ENCODE data around the gene TOP3B. TPM values are rescaled to one million over a fixed set of nuclear protein-coding genes. Genes with fewer than 3 reads are reported as not detected.

The TOP3B gene
- total RNA-seq, 1 experiment from 2014 or later, result 68.6 TPM

DNA sequence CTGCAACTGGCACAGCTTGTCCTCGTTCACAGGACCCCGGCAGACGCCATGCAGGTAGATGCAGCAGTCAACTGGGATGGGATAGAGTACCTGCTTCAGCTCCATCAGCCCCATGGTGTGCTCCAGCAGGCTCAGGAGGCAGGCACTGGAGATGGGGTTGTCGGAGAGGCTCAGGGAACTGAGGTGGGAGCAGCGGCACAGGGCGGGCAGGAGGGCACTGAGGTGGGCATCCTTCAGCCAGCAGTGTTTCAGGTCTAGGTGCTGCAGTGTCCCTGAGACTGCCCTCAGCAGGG is 8.7 kb upstream of the TOP3B start (continued):
- TF ChIP-seq GRHL2 (CRISPR knock-in tag; IDR thresholded peaks at IDR 0.05; ENCODE audit: insufficient replicate concordance, severe bottlenecking) (no peak), JAZF1 (CRISPR knock-in tag; IDR thresholded peaks at IDR 0.05) (no peak), NFATC4 (CRISPR knock-in tag; IDR thresholded peaks at IDR 0.05) (no peak), SP1 (CRISPR knock-in tag; conservative IDR thresholded peaks at IDR 0.05) (no peak), ZNF423 (CRISPR knock-in tag; IDR thresholded peaks at IDR 0.05) (no peak), SMAD3 (CRISPR knock-in tag; IDR thresholded peaks at IDR 0.05; ENCODE audit: borderline replicate concordance) (no peak)

DNA sequence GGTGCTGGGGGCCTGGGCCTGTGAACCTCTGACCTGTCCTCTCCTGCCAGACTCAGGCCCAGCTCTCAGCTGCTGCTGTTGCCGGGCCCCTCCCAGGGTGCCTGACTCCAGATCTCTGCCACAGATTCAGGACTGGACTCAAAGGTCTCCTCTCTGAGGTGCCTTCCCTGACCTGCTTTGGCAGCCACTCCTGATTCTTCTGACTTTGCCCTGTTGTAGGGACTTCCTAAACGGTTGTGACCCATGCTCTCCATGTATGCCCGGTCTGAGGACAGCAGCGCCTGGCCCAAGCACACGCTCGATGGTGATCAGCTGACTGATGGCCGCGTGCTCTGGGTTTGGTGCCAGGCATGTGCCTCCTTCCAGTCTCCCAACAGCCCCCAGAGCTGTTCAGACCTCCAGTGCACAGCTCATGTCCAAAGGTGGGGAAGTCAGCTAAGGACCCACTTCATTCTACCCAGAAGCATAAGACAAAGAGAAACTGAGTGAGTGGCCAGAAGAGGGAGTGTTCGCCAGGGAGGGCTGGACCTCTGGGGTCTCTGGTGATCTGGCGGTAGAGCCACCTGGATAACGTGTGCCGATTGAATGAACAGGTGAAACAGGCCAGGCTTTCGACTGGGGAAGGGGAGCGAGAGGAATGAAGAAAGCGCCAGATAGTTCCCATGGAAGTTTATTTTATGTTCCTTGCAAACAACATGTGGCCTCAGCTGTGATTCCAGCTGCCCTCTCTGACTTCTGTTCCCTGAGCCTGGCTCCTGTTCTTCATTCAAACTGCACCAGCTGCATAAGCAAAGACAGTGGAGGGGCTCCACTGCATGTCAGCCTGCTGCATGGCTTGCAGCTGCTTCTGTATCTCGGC is 8.1 kb upstream of the TOP3B start:
- ChIA-PET CTCF (interaction anchor here (0.6 to 2.2 kb wide), 12 partner anchors 12 to 352 kb away, joined by 3 to 7 read pairs (median 4); no protein-coding TSS in a partner anchor), POLR2A (no interaction called here)
- Mint-ChIP-seq H3K9me3 (no peaks in the 10 kb centered on the region), H3K36me3 (no peaks in the 10 kb centered on the region), H3K27me3 (ENCODE audit: low read depth) (peaks cover 94% of the 10 kb centered on the region), H3K4me1 (no peaks in the 10 kb centered on the region), H3K4me3 (no peak overlapping the region), H3K27ac (no peak overlapping the region)
- no peak for DNase-seq (ENCODE audit: low spot score)
- ATAC-seq, result peak; percentile 81
- TF ChIP-seq, protein P1, sequence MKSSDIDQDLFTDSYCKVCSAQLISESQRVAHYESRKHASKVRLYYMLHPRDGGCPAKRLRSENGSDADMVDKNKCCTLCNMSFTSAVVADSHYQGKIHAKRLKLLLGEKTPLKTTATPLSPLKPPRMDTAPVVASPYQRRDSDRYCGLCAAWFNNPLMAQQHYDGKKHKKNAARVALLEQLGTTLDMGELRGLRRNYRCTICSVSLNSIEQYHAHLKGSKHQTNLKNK (CRISPR knock-in tag; IDR thresholded peaks at IDR 0.05), result no peak
- TF ChIP-seq, protein P2, sequence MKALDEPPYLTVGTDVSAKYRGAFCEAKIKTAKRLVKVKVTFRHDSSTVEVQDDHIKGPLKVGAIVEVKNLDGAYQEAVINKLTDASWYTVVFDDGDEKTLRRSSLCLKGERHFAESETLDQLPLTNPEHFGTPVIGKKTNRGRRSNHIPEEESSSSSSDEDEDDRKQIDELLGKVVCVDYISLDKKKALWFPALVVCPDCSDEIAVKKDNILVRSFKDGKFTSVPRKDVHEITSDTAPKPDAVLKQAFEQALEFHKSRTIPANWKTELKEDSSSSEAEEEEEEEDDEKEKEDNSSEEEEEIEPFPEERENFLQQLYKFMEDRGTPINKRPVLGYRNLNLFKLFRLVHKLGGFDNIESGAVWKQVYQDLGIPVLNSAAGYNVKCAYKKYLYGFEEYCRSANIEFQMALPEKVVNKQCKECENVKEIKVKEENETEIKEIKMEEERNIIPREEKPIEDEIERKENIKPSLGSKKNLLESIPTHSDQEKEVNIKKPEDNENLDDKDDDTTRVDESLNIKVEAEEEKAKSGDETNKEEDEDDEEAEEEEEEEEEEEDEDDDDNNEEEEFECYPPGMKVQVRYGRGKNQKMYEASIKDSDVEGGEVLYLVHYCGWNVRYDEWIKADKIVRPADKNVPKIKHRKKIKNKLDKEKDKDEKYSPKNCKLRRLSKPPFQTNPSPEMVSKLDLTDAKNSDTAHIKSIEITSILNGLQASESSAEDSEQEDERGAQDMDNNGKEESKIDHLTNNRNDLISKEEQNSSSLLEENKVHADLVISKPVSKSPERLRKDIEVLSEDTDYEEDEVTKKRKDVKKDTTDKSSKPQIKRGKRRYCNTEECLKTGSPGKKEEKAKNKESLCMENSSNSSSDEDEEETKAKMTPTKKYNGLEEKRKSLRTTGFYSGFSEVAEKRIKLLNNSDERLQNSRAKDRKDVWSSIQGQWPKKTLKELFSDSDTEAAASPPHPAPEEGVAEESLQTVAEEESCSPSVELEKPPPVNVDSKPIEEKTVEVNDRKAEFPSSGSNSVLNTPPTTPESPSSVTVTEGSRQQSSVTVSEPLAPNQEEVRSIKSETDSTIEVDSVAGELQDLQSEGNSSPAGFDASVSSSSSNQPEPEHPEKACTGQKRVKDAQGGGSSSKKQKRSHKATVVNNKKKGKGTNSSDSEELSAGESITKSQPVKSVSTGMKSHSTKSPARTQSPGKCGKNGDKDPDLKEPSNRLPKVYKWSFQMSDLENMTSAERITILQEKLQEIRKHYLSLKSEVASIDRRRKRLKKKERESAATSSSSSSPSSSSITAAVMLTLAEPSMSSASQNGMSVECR (CRISPR knock-in tag; IDR thresholded peaks at IDR 0.05; ENCODE audit: borderline replicate concordance), result no peak
- TF ChIP-seq, protein P3, sequence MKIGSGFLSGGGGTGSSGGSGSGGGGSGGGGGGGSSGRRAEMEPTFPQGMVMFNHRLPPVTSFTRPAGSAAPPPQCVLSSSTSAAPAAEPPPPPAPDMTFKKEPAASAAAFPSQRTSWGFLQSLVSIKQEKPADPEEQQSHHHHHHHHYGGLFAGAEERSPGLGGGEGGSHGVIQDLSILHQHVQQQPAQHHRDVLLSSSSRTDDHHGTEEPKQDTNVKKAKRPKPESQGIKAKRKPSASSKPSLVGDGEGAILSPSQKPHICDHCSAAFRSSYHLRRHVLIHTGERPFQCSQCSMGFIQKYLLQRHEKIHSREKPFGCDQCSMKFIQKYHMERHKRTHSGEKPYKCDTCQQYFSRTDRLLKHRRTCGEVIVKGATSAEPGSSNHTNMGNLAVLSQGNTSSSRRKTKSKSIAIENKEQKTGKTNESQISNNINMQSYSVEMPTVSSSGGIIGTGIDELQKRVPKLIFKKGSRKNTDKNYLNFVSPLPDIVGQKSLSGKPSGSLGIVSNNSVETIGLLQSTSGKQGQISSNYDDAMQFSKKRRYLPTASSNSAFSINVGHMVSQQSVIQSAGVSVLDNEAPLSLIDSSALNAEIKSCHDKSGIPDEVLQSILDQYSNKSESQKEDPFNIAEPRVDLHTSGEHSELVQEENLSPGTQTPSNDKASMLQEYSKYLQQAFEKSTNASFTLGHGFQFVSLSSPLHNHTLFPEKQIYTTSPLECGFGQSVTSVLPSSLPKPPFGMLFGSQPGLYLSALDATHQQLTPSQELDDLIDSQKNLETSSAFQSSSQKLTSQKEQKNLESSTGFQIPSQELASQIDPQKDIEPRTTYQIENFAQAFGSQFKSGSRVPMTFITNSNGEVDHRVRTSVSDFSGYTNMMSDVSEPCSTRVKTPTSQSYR (CRISPR knock-in tag; IDR thresholded peaks at IDR 0.05), result no peak
- TF ChIP-seq, protein P4, sequence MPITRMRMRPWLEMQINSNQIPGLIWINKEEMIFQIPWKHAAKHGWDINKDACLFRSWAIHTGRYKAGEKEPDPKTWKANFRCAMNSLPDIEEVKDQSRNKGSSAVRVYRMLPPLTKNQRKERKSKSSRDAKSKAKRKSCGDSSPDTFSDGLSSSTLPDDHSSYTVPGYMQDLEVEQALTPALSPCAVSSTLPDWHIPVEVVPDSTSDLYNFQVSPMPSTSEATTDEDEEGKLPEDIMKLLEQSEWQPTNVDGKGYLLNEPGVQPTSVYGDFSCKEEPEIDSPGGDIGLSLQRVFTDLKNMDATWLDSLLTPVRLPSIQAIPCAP (CRISPR knock-in tag; IDR thresholded peaks at IDR 0.05), result no peak
- TF ChIP-seq, protein P5, sequence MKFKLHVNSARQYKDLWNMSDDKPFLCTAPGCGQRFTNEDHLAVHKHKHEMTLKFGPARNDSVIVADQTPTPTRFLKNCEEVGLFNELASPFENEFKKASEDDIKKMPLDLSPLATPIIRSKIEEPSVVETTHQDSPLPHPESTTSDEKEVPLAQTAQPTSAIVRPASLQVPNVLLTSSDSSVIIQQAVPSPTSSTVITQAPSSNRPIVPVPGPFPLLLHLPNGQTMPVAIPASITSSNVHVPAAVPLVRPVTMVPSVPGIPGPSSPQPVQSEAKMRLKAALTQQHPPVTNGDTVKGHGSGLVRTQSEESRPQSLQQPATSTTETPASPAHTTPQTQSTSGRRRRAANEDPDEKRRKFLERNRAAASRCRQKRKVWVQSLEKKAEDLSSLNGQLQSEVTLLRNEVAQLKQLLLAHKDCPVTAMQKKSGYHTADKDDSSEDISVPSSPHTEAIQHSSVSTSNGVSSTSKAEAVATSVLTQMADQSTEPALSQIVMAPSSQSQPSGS (CRISPR knock-in tag; IDR thresholded peaks at IDR 0.05; ENCODE audit: borderline replicate concordance, low read depth), result no peak
- TF ChIP-seq ELF4 (CRISPR knock-in tag; IDR thresholded peaks at IDR 0.05; ENCODE audit: low read depth) (no peak), ZNF317 (CRISPR knock-in tag; IDR thresholded peaks at IDR 0.05; ENCODE audit: borderline replicate concordance, low read depth) (no peak), NR2C2 (CRISPR knock-in tag; IDR thresholded peaks at IDR 0.05) (no peak), NFE2L1 (CRISPR knock-in tag; IDR thresholded peaks at IDR 0.05) (no peak), RELA (CRISPR knock-in tag; IDR thresholded peaks at IDR 0.05; ENCODE audit: borderline replicate concordance) (no peak)
- TF ChIP-seq, protein P6, sequence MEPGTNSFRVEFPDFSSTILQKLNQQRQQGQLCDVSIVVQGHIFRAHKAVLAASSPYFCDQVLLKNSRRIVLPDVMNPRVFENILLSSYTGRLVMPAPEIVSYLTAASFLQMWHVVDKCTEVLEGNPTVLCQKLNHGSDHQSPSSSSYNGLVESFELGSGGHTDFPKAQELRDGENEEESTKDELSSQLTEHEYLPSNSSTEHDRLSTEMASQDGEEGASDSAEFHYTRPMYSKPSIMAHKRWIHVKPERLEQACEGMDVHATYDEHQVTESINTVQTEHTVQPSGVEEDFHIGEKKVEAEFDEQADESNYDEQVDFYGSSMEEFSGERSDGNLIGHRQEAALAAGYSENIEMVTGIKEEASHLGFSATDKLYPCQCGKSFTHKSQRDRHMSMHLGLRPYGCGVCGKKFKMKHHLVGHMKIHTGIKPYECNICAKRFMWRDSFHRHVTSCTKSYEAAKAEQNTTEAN (CRISPR knock-in tag; IDR thresholded peaks at IDR 0.05), result no peak
- TF ChIP-seq, protein P7, sequence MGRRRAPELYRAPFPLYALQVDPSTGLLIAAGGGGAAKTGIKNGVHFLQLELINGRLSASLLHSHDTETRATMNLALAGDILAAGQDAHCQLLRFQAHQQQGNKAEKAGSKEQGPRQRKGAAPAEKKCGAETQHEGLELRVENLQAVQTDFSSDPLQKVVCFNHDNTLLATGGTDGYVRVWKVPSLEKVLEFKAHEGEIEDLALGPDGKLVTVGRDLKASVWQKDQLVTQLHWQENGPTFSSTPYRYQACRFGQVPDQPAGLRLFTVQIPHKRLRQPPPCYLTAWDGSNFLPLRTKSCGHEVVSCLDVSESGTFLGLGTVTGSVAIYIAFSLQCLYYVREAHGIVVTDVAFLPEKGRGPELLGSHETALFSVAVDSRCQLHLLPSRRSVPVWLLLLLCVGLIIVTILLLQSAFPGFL (CRISPR knock-in tag; IDR thresholded peaks at IDR 0.05; ENCODE audit: borderline replicate concordance), result no peak
- TF ChIP-seq, protein P8, sequence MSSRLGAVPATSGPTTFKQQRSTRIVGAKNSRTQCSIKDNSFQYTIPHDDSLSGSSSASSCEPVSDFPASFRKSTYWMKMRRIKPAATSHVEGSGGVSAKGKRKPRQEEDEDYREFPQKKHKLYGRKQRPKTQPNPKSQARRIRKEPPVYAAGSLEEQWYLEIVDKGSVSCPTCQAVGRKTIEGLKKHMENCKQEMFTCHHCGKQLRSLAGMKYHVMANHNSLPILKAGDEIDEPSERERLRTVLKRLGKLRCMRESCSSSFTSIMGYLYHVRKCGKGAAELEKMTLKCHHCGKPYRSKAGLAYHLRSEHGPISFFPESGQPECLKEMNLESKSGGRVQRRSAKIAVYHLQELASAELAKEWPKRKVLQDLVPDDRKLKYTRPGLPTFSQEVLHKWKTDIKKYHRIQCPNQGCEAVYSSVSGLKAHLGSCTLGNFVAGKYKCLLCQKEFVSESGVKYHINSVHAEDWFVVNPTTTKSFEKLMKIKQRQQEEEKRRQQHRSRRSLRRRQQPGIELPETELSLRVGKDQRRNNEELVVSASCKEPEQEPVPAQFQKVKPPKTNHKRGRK (CRISPR knock-in tag; IDR thresholded peaks at IDR 0.05; ENCODE audit: borderline replicate concordance), result no peak
